HCT116 (cell line): ENCODE data around the gene ITGBL1.

Experiments
- CEBPB ChIP-seq: IDR thresholded peaks from 2 replicates; pipeline ENCODE4 v1.6.1; 2012; ENCODE audit warnings: low read depth
- CTCF ChIP-seq, 3 experiments: fragments of 200-600 bp in 1 of 3; sonication (generic) in 1 of 3; IDR thresholded peaks in 2 of 3; conservative IDR thresholded peaks in 1 of 3; 2 replicates each; pipeline ENCODE4 v1.5.1; 2012 to 2017; ENCODE audit warnings: low read depth in 2 of 3, low read length in 2 of 3, antibody characterized with exemption in 1 of 3, borderline replicate concordance in 1 of 3, control low read depth in 1 of 3, mild to moderate bottlenecking in 1 of 3, mixed read lengths in 1 of 3, mixed run types in 1 of 3, moderate library complexity in 1 of 3; ENCODE audit not compliant: insufficient read depth in 1 of 3
- EZH2 ChIP-seq: fragments of 200-600 bp; sonication (generic); IDR thresholded peaks from 2 replicates; pipeline ENCODE4 v1.6.1; 2017; ENCODE audit warnings: antibody characterized with exemption, mixed run types
- EZH2phosphoT487 ChIP-seq: fragments of 200-600 bp; IDR thresholded peaks from 2 replicates; pipeline ENCODE4 v1.6.1; 2018; ENCODE audit warnings: antibody characterized with exemption, borderline replicate concordance
- FOSL1 ChIP-seq: IDR thresholded peaks from 2 replicates; pipeline ENCODE4 v1.6.1; 2012; ENCODE audit warnings: low read depth
- POLR2A ChIP-seq: IDR thresholded peaks from 2 replicates; pipeline ENCODE4 v1.7.0; 2011; ENCODE audit warnings: borderline replicate concordance; ENCODE audit not compliant: insufficient read depth, insufficient read length; ENCODE audit errors: extremely low read depth
- POLR2AphosphoS5 ChIP-seq: IDR thresholded peaks from 2 replicates; pipeline ENCODE4 v1.6.1; 2011; ENCODE audit warnings: mild to moderate bottlenecking, low read depth, low read length, moderate library complexity
- RAD21 ChIP-seq: IDR thresholded peaks from 2 replicates; pipeline ENCODE4 v1.6.1; 2012; ENCODE audit warnings: low read depth, mild to moderate bottlenecking
- REST ChIP-seq: IDR thresholded peaks from 2 replicates; pipeline ENCODE4 v1.6.1; 2012; ENCODE audit warnings: low read depth
- YY1 ChIP-seq: IDR thresholded peaks from 2 replicates; pipeline ENCODE4 v1.6.1; 2011; ENCODE audit warnings: low read length, low read depth, moderate library complexity, mild to moderate bottlenecking; ENCODE audit not compliant: insufficient replicate concordance; ENCODE audit errors: extremely low read depth
- ZFX ChIP-seq: fragments of 450-650 bp; IDR thresholded peaks from 2 replicates; pipeline ENCODE4 v1.6.1; 2017
- TF ChIP-seq, protein P1 (sequence below): IDR thresholded peaks from 2 replicates; pipeline ENCODE4 v1.6.1; 2012
- TF ChIP-seq, protein P2 (sequence below): IDR thresholded peaks from 2 replicates; pipeline ENCODE4 v1.6.1; 2011; ENCODE audit warnings: mild to moderate bottlenecking, low read length, moderate library complexity; ENCODE audit not compliant: insufficient replicate concordance; ENCODE audit errors: extremely low read depth

- TF ChIP-seq CTCF (IDR thresholded peaks at IDR 0.05 in 2 of 3, conservative IDR thresholded peaks at IDR 0.05 in 1 of 3; ENCODE audit: borderline replicate concordance in 1 of 3, insufficient read depth in 1 of 3, low read depth in 2 of 3, low read length in 2 of 3) (no peak), POLR2A (no peak), ZFX (no peak), EZH2phosphoT487 (no peak), CEBPB (no peak), REST (no peak), EZH2 (no peak), FOSL1 (no peak), POLR2AphosphoS5 (no peak), RAD21 (no peak), YY1 (no peak)
- TF ChIP-seq, protein P1, sequence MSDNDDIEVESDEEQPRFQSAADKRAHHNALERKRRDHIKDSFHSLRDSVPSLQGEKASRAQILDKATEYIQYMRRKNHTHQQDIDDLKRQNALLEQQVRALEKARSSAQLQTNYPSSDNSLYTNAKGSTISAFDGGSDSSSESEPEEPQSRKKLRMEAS, result no peak
- TF ChIP-seq, protein P2, sequence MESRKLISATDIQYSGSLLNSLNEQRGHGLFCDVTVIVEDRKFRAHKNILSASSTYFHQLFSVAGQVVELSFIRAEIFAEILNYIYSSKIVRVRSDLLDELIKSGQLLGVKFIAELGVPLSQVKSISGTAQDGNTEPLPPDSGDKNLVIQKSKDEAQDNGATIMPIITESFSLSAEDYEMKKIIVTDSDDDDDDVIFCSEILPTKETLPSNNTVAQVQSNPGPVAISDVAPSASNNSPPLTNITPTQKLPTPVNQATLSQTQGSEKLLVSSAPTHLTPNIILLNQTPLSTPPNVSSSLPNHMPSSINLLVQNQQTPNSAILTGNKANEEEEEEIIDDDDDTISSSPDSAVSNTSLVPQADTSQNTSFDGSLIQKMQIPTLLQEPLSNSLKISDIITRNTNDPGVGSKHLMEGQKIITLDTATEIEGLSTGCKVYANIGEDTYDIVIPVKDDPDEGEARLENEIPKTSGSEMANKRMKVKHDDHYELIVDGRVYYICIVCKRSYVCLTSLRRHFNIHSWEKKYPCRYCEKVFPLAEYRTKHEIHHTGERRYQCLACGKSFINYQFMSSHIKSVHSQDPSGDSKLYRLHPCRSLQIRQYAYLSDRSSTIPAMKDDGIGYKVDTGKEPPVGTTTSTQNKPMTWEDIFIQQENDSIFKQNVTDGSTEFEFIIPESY, result no peak
Measured at GRCh38 chr13:101612735-101613134, 160.3 kb downstream of the ITGBL1 start.
